Endometrial microvascular endothelial cells (primary cell): ENCODE data around the gene OTOG. TPM values are rescaled to one million over a fixed set of nuclear protein-coding genes. Genes with fewer than 3 reads are reported as not detected.

Experiments used
- in situ Hi-C: cut with HindIII; loops from 2 replicates; pipeline ENCODE4 v1.10.0; 2017; ENCODE audit warnings: low sequenced_read_pairs, low pct_unique_long_range_greater_than_20kb; ENCODE audit errors: inconsistent ontology term
- total RNA-seq: library from RNA; depleted of rRNA; stranded (reverse); fragments of >200 nt; gene quantifications from one replicate; pipeline ENCODE4 v1.2.3, GENCODE V29; 2015; ENCODE audit errors: inconsistent ontology term

OTOG gene
- total RNA-seq, 1 donor from 2014 or later: not detected

- in situ Hi-C loops: no loop called here
These were observed 147.5 kb downstream of the OTOG start for GRCh38 chr11:17694494-17695110.

- in situ Hi-C loops: no loop called here
These were observed 148.7 kb downstream of the OTOG start for GRCh38 chr11:17695454-17696441.

- in situ Hi-C loops: no loop called here
These were observed 149.7 kb downstream of the OTOG start for GRCh38 chr11:17696741-17697140.

Other genes with a start within 250 kb of the OTOG start
- gene NCR3LG1, start 195.5 kb upstream of the OTOG start, total RNA-seq: 4.6 TPM
- 1.0 TPM for gene KCNJ11, start 158.6 kb upstream of the OTOG start, total RNA-seq
- gene ABCC8, start 70.4 kb upstream of the OTOG start, total RNA-seq: not detected
- gene USH1C, start 2.8 kb upstream of the OTOG start, total RNA-seq: not detected
- not detected for gene MYOD1, start 172.3 kb downstream of the OTOG start, total RNA-seq
- gene KCNC1, start 187.5 kb downstream of the OTOG start, total RNA-seq: not detected